ENCODE measurements around the gene NLK. TPM values are rescaled to one million over a fixed set of nuclear protein-coding genes. Genes with fewer than 3 reads are reported as not detected.

Gene NLK
- total and polyA plus RNA-seq, 12 donors = 5.2 to 27.3 (median 20.7) TPM

GRCh38 chr17:28193241-28193640, 150.8 kb downstream of the NLK start:
- no peak overlapping the region for H3K4me3 ChIP-seq
- WGBS, 2 donors = 59 to 66% methylated on average over 3 of the region's 3 CpGs
- TF ChIP-seq CTCF (IDR thresholded peaks at IDR 0.05) = peak in 2 of 9 donors; percentile 4 to 8
- H3K4me1 ChIP-seq = peaks cover 0 to 27% (median 0%) of the 10 kb centered on the region in 9 donors
- H3K27me3 ChIP-seq = no peaks in the 10 kb centered on the region
- H3K27ac ChIP-seq = peak overlapping the region in 1 of 10 donors; percentile 7
- ATAC-seq (peak; percentile 38 to 79 (median 52)), DNase-seq (peak; percentile 4 to 16)
- H3K36me3 ChIP-seq = peaks cover 0 to 96% (median 9%) of the 10 kb centered on the region in 9 donors
- H3K9me3 ChIP-seq = no peaks in the 10 kb centered on the region
- intact Hi-C loops (cut with DNase I) = no loop called here

DNA sequence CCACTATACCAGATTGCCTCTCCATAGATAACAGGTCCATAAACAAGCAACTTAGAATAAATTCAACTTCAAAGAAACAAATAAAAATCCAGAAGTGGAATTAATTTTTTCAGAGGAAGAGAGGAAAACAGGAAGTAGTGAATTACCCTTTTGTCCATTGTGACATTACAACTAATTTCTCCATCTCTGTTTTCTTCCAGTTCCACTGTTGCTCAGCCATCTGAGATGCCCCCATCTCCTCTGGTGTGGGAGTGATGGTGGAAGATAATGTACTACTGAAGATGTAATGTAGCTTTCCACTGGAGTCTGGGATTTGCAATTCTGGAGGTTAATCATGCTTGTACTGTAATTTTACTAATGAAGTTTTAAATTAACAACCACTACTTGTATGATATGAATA, 151.9 kb downstream of the NLK start:
- Histone ChIP-seq H3K27ac (no peak overlapping the region), H3K36me3 (peaks cover 0 to 88% (median 9%) of the 10 kb centered on the region in 9 donors), H3K4me3 (no peak overlapping the region), H3K4me1 (peaks cover 0 to 27% (median 0%) of the 10 kb centered on the region in 9 donors), H3K27me3 (no peaks in the 10 kb centered on the region), H3K9me3 (no peaks in the 10 kb centered on the region)
- intact Hi-C loops (cut with DNase I) = no loop called here
- no peak for DNase-seq
- no peak for ATAC-seq
- no peak for TF ChIP-seq CTCF (IDR thresholded peaks at IDR 0.05)

GRCh38 chr17:28196636-28197035, 154.2 kb downstream of the NLK start:
- TF ChIP-seq CTCF (IDR thresholded peaks at IDR 0.05) = no peak
- Histone ChIP-seq H3K9me3 (no peaks in the 10 kb centered on the region), H3K4me1 (peaks cover 0 to 27% (median 0%) of the 10 kb centered on the region in 9 donors), H3K27me3 (no peaks in the 10 kb centered on the region), H3K27ac (peak overlapping the region in 1 of 10 donors; percentile 16), H3K4me3 (no peak overlapping the region), H3K36me3 (peaks cover 0 to 70% (median 9%) of the 10 kb centered on the region in 9 donors)
- ATAC-seq = no peak
- DNase-seq = no peak
- intact Hi-C loops (cut with DNase I) = no loop called here
- WGBS, 2 donors = 94 to 100% methylated on average over 1 of the region's 1 CpG

DNA sequence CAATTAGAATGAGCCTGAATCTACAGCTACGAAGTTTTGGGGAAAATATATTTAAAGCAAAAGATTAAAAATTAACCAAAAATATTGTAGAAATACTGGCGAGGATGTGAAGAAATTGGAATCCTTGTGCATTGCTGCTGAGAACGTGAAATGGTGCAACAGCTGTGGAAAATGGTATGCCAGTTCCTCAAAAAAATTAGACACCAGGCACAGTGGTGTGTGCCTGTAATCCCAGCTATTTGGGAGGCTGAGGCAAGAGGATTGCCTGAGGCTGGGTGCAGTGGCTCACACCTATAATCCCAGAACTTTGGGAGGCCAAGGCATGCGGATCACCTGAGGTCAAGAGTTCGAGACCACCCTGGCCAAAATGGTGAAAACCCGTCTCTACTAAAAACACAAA, 156.6 kb downstream of the NLK start:
- Histone ChIP-seq H3K9me3 (no peaks in the 10 kb centered on the region), H3K36me3 (peaks cover 0 to 46% (median 9%) of the 10 kb centered on the region in 9 donors), H3K27me3 (no peaks in the 10 kb centered on the region), H3K27ac (no peak overlapping the region), H3K4me1 (peaks cover 0 to 11% (median 0%) of the 10 kb centered on the region in 9 donors), H3K4me3 (no peak overlapping the region)
- no peak for ATAC-seq
- no peak for TF ChIP-seq CTCF (IDR thresholded peaks at IDR 0.05)
- intact Hi-C loops (cut with DNase I) = no loop called here
- DNase-seq = no peak
- 95 to 98% methylated on average over 6 of the region's 6 CpGs for WGBS, 2 donors
